ENCODE results near the gene SYT5.

- peak; percentile 96 for TF ChIP-seq CTCF (IDR thresholded peaks at IDR 0.05; ENCODE audit: low read depth, low read length, poor library complexity, severe bottlenecking)
- TF ChIP-seq EZH2phosphoT487 (IDR thresholded peaks at IDR 0.05; ENCODE audit: borderline replicate concordance, low read length): no peak
Observed at GRCh38 chr19:55160128-55160985, 19.7 kb downstream of the SYT5 start.
